H1 (cell line): ENCODE results near the gene KIF26B. TPM values are rescaled to one million over a fixed set of nuclear protein-coding genes. Genes with fewer than 3 reads are reported as not detected.
"Not testable (repeated sequence)": the region's sequence is repeated elsewhere in the genome, so short reads cannot be mapped to it uniquely, and the experiment has no call there.

Experiments
- CTCF ChIA-PET: fragments of 300-600 bp; sonication (Branson Sonifier 250); formaldehyde crosslinking; loops from one replicate; lab custom pipeline; 2021; ENCODE audit not compliant: partially characterized antibody; lab: Charles Lee
- POLR2A ChIA-PET: fragments of 300-600 bp; sonication (Branson Sonifier 250); formaldehyde crosslinking; loops from one replicate; lab custom pipeline; 2021; ENCODE audit warnings: inconsistent platforms; ENCODE audit not compliant: partially characterized antibody; lab: Charles Lee
- DNase-seq, 2 experiments: peaks; one replicate each; pipeline versions ENCODE4 v3.0.0 to v3.0.0-alpha.2; 2010 to 2022; ENCODE audit warnings: low spot score in 2 of 2, low read depth in 1 of 2, mixed read lengths in 1 of 2
- FAIRE-seq: peaks from 2 replicates; lab custom pipeline; 2011; peaks lifted over from hg19 to GRCh38; lab: Jason Lieb, UNC
- H2AFZ ChIP-seq: 2 replicates; pipeline ENCODE4 v1.8.1; 2012; ENCODE audit warnings: low read length, inconsistent platforms
- H2AK5ac ChIP-seq: 2 replicates; pipeline ENCODE4 v1.6.1; 2013; ENCODE audit warnings: low read depth, low read length
- H2BK120ac ChIP-seq: replicated peaks from 2 replicates; pipeline ENCODE3; 2013; ENCODE audit warnings: low read depth, low read length, inconsistent platforms
- H2BK12ac ChIP-seq: 2 replicates; pipeline ENCODE4 v1.6.1; 2013; ENCODE audit warnings: low read depth, low read length
- H2BK15ac ChIP-seq: 2 replicates; pipeline ENCODE4 v1.6.1; 2013; ENCODE audit warnings: low read length
- H2BK20ac ChIP-seq: 2 replicates; pipeline ENCODE4 v1.6.1; 2013; ENCODE audit warnings: low read length
- H2BK5ac ChIP-seq: 2 replicates; pipeline ENCODE4 v1.6.1; 2013; ENCODE audit warnings: low read depth, low read length
- H3K14ac ChIP-seq: 2 replicates; pipeline ENCODE4 v1.6.1; 2013; ENCODE audit warnings: inconsistent platforms; ENCODE audit not compliant: insufficient read length
- H3K18ac ChIP-seq: 2 replicates; pipeline ENCODE4 v1.6.1; 2013; ENCODE audit warnings: low read length; ENCODE audit errors: extremely low read depth
- H3K23ac ChIP-seq: 2 replicates; pipeline ENCODE4 v1.6.1; 2013; ENCODE audit warnings: inconsistent platforms; ENCODE audit not compliant: insufficient read length
- H3K23me2 ChIP-seq: 2 replicates; pipeline ENCODE4 v1.6.1; 2013; ENCODE audit warnings: low read depth, low read length
- H3K27ac ChIP-seq: 2 replicates; pipeline ENCODE4 v1.6.1; 2011; ENCODE audit warnings: low read depth, low read length, inconsistent platforms
- H3K27me3 ChIP-seq, 4 experiments: replicated peaks in 1 of 4; 1 replicate in 1 of 4; 2 replicates in 3 of 4; pipeline versions ENCODE4 v1.6.1 to v1.8.1; 2011 to 2013; ENCODE audit warnings: low read length in 3 of 4, mild to moderate bottlenecking in 3 of 4, inconsistent platforms in 2 of 4, mixed read lengths in 2 of 4, moderate library complexity in 1 of 4; ENCODE audit not compliant: control insufficient read depth in 3 of 4, insufficient read depth in 3 of 4; ENCODE audit errors: extremely low read depth in 1 of 4
- H3K36me3 ChIP-seq, 4 experiments: 2 replicates each; pipeline versions ENCODE4 v1.6.1 to v1.8.1; 2011 to 2013; ENCODE audit warnings: mild to moderate bottlenecking in 4 of 4, low read length in 3 of 4, moderate library complexity in 2 of 4, control low read depth in 1 of 4, inconsistent platforms in 1 of 4; ENCODE audit not compliant: insufficient read depth in 4 of 4, control insufficient read depth in 2 of 4
- H3K4ac ChIP-seq: replicated peaks from 2 replicates; pipeline ENCODE3; 2013; ENCODE audit warnings: low read length, low read depth, mixed read lengths, inconsistent platforms; ENCODE audit not compliant: insufficient read length
- H3K4me1 ChIP-seq, 4 experiments: replicated peaks in 1 of 4; 1 replicate in 1 of 4; 2 replicates in 3 of 4; pipeline versions ENCODE4 v1.6.1 to v1.8.1; 2011 to 2013; ENCODE audit warnings: low read length in 3 of 4, inconsistent platforms in 2 of 4, mixed read lengths in 1 of 4; ENCODE audit not compliant: insufficient read depth in 4 of 4, control insufficient read depth in 3 of 4
- H3K4me2 ChIP-seq, 2 experiments: 2 replicates each; pipeline versions ENCODE4 v1.6.1 to v1.8.1; 2011 to 2013; ENCODE audit warnings: low read depth in 2 of 2, low read length in 2 of 2, control low read depth in 1 of 2, inconsistent platforms in 1 of 2, mild to moderate bottlenecking in 1 of 2; ENCODE audit not compliant: insufficient read depth in 1 of 2
- H3K4me3 ChIP-seq, 4 experiments: fragments of 200-600, 300-600 bp in 1 of 4; sonication (generic), shearing (Covaris generic), sonication (Bioruptor Twin) in 1 of 4; 2 replicates each; pipeline versions ENCODE4 v1.5.1 to v1.8.1; 2011 to 2016; ENCODE audit warnings: low read length in 4 of 4, low read depth in 3 of 4, control low read depth in 2 of 4, inconsistent platforms in 2 of 4, mild to moderate bottlenecking in 2 of 4, mixed read lengths in 1 of 4, moderate library complexity in 1 of 4; ENCODE audit not compliant: insufficient read depth in 2 of 4; ENCODE audit errors: extremely low read depth in 1 of 4
- H3K56ac ChIP-seq: replicated peaks from 2 replicates; pipeline ENCODE3; 2013; ENCODE audit warnings: low read depth, mild to moderate bottlenecking, mixed read lengths, low read length, inconsistent platforms; ENCODE audit not compliant: insufficient read length
- H3K79me1 ChIP-seq: 2 replicates; pipeline ENCODE4 v1.6.1; 2013; ENCODE audit warnings: low read depth, low read length, control low read depth
- H3K79me2 ChIP-seq, 2 experiments: 2 replicates each; pipeline versions ENCODE4 v1.6.1 to v1.8.1; 2012 to 2013; ENCODE audit warnings: low read length in 2 of 2, mild to moderate bottlenecking in 2 of 2, inconsistent platforms in 1 of 2; ENCODE audit not compliant: insufficient read depth in 2 of 2, control insufficient read depth in 1 of 2
- H3K9ac ChIP-seq, 4 experiments: replicated peaks in 1 of 4; 1 replicate in 1 of 4; 2 replicates in 3 of 4; pipeline versions ENCODE4 v1.6.1 to v1.8.1; 2011 to 2013; ENCODE audit warnings: low read depth in 3 of 4, low read length in 3 of 4, control low read depth in 2 of 4, mild to moderate bottlenecking in 2 of 4, moderate library complexity in 2 of 4, inconsistent platforms in 1 of 4; ENCODE audit errors: extremely low read depth in 1 of 4
- H3K9me3 ChIP-seq, 2 experiments: 2 replicates each; pipeline versions ENCODE4 v1.6.1 to v1.8.1; 2012 to 2013; ENCODE audit warnings: mild to moderate bottlenecking in 2 of 2, moderate library complexity in 2 of 2, control low read depth in 1 of 2, inconsistent platforms in 1 of 2, low read depth in 1 of 2, low read length in 1 of 2, mixed read lengths in 1 of 2; ENCODE audit not compliant: insufficient read depth in 2 of 2
- H4K20me1 ChIP-seq, 2 experiments: replicated peaks in 1 of 2; 2 replicates each; pipeline versions ENCODE3 to v1.8.1; 2011 to 2013; ENCODE audit warnings: inconsistent platforms in 2 of 2, low read length in 2 of 2, mild to moderate bottlenecking in 1 of 2; ENCODE audit not compliant: insufficient read depth in 2 of 2, control insufficient read depth in 1 of 2
- H4K5ac ChIP-seq: 2 replicates; pipeline ENCODE4 v1.6.1; 2013; ENCODE audit warnings: low read length, low read depth, mixed read lengths, inconsistent platforms; ENCODE audit not compliant: insufficient read length
- H4K8ac ChIP-seq: 2 replicates; pipeline ENCODE4 v1.8.0; 2013; ENCODE audit warnings: mild to moderate bottlenecking, moderate library complexity, low read length, inconsistent platforms; ENCODE audit not compliant: insufficient read depth; ENCODE audit errors: extremely low read depth
- H4K91ac ChIP-seq: replicated peaks from 2 replicates; pipeline ENCODE3; 2013; ENCODE audit warnings: low read length, mixed read lengths, inconsistent platforms; ENCODE audit not compliant: insufficient read length
- WGBS, 2 experiments: shearing (Covaris generic) in 1 of 2; methylation state at CpG; one replicate each; pipeline versions ENCODE4 v1.1.6 to v1.1.7; 2013 to 2015; ENCODE audit warnings: low lambda C conversion rate in 2 of 2, mixed read lengths in 2 of 2, inconsistent platforms in 1 of 2, low coverage in 1 of 2, missing lambda C conversion rate in 1 of 2; ENCODE audit not compliant: insufficient replicate concordance in 2 of 2, insufficient coverage in 1 of 2, insufficient read length in 1 of 2; ENCODE audit errors: extremely low coverage in 1 of 2, missing lambda C conversion rate in 1 of 2; 5-methylcytosine and 5-hydroxymethylcytosine counted together
- polyA plus RNA-seq, 7 experiments: library from polyadenylated mRNA; depleted of rRNA in 3 of 7; stranded (reverse) in 5 of 7; unstranded in 2 of 7; fragments of >200 nt in 5 of 7; fragments of 200-250 nt in 2 of 7; gene quantifications; 1 replicate in 5 of 7; 2 replicates in 1 of 7; 4 replicates in 1 of 7; pipeline versions ENCODE4 v1.2.1 to v1.2.3, GENCODE V29; 2011 to 2013; ENCODE audit warnings: missing spikeins in 2 of 7, mixed read lengths in 2 of 7
- total RNA-seq: library from RNA; stranded (reverse); fragmentation: NEBNext Ultra II Directional; extraction: Animal tissue kit (Norgen Biotek cat#: 25700); gene quantifications from 2 replicates; pipeline ENCODE4 v1.2.1, GENCODE V29; 2021

KIF26B gene
- total and polyA plus RNA-seq, 2 of the 8 experiments (the other 6 are each of a cell fraction or from before 2014, with no cell fraction given) = 0.06 to 0.28 TPM

GRCh38 chr1:245323765-245324164 is 169.0 kb downstream of the KIF26B start:
- CTCF ChIA-PET, FAIRE-seq, DNase-seq: not testable (repeated sequence)

More at GRCh38 chr1:245323765-245324164, 169.0 kb downstream of the KIF26B start:
- not testable (repeated sequence) for H3K27me3 ChIP-seq, H3K56ac ChIP-seq, H4K91ac ChIP-seq, H3K4ac ChIP-seq, H2AFZ ChIP-seq, H3K79me2 ChIP-seq, H2BK120ac ChIP-seq, H4K20me1 ChIP-seq, H4K8ac ChIP-seq, H2AK5ac ChIP-seq, H3K9me3 ChIP-seq, H2BK5ac ChIP-seq, H2BK12ac ChIP-seq, H4K5ac ChIP-seq, H3K4me1 ChIP-seq, H3K9ac ChIP-seq, H3K27ac ChIP-seq, H3K79me1 ChIP-seq, H2BK20ac ChIP-seq, H3K23me2 ChIP-seq, H3K23ac ChIP-seq, H2BK15ac ChIP-seq, H3K4me2 ChIP-seq, H3K18ac ChIP-seq, H3K14ac ChIP-seq, H3K4me3 ChIP-seq, H3K36me3 ChIP-seq
- POLR2A ChIA-PET = interaction anchor here (1.3 kb wide), 1 partner anchor 15 kb away, joined by 3 read pairs; no protein-coding TSS in a partner anchor
- WGBS, 2 experiments = 88% methylated on average over 2 of the region's 2 CpGs; no CpG with 5 or more reads in 1 of the 2 experiments
